H9 (cell line): Measurements from ENCODE around the gene RRP9. TPM values are rescaled to one million over a fixed set of nuclear protein-coding genes. Genes with fewer than 3 reads are reported as not detected.

ENCODE experiments used
- DNase-seq: peaks from one replicate; pipeline ENCODE4 v3.0.0-alpha.2; 2017
- H2AFZ ChIP-seq: one replicate; pipeline ENCODE4 v1.6.1; 2013; ENCODE audit warnings: mild to moderate bottlenecking, low read length, control low read depth, moderate library complexity
- H2AK5ac ChIP-seq: 2 replicates; pipeline ENCODE4 v1.6.1; 2013; ENCODE audit warnings: low read length, control low read depth, mixed read lengths; ENCODE audit not compliant: insufficient read length
- H2BK120ac ChIP-seq: one replicate; pipeline ENCODE4 v1.6.1; 2013; ENCODE audit warnings: low read depth, mild to moderate bottlenecking, low read length, control low read depth, inconsistent platforms; ENCODE audit not compliant: poor library complexity, severe bottlenecking
- H2BK12ac ChIP-seq: 2 replicates; pipeline ENCODE4 v1.6.1; 2013; ENCODE audit warnings: low read length, control low read depth, mixed read lengths, low read depth; ENCODE audit not compliant: insufficient read length
- H2BK15ac ChIP-seq: 2 replicates; pipeline ENCODE4 v1.6.1; 2013; ENCODE audit warnings: low read depth, low read length, control low read depth
- H2BK20ac ChIP-seq: one replicate; pipeline ENCODE4 v1.6.1; 2013; ENCODE audit warnings: low read depth, mild to moderate bottlenecking, low read length, control low read depth, inconsistent platforms; ENCODE audit not compliant: poor library complexity, severe bottlenecking
- H2BK5ac ChIP-seq: 2 replicates; pipeline ENCODE4 v1.6.1; 2013; ENCODE audit warnings: low read length, control low read depth, mixed read lengths; ENCODE audit not compliant: insufficient read length
- H3K14ac ChIP-seq: 2 replicates; pipeline ENCODE4 v1.6.1; 2013; ENCODE audit warnings: low read length, control low read depth; ENCODE audit not compliant: insufficient read depth
- H3K18ac ChIP-seq: 2 replicates; pipeline ENCODE4 v1.6.1; 2013; ENCODE audit warnings: low read depth, mild to moderate bottlenecking, mixed read lengths, low read length, control low read depth; ENCODE audit not compliant: insufficient read length
- H3K23ac ChIP-seq: 2 replicates; pipeline ENCODE4 v1.6.1; 2013; ENCODE audit warnings: low read length, control low read depth, mixed read lengths, low read depth; ENCODE audit not compliant: insufficient read length
- H3K23me2 ChIP-seq: 2 replicates; pipeline ENCODE4 v1.6.1; 2013; ENCODE audit warnings: low read depth, mild to moderate bottlenecking, mixed read lengths, low read length, control low read depth; ENCODE audit not compliant: insufficient read length, poor library complexity, severe bottlenecking
- H3K27ac ChIP-seq: 2 replicates; pipeline ENCODE4 v1.5.1; 2013; ENCODE audit warnings: low read length, control low read depth, mixed read lengths, low read depth; ENCODE audit not compliant: insufficient read length
- H3K27me3 ChIP-seq: 2 replicates; pipeline ENCODE4 v1.6.1; 2013; ENCODE audit warnings: low read length, control low read depth, inconsistent platforms; ENCODE audit not compliant: insufficient read depth
- H3K4ac ChIP-seq: 2 replicates; pipeline ENCODE4 v1.6.1; 2013; ENCODE audit warnings: low read depth, mild to moderate bottlenecking, control low read depth, inconsistent platforms, low read length, moderate library complexity
- H3K4me1 ChIP-seq: 2 replicates; pipeline ENCODE4 v1.6.1; 2013; ENCODE audit warnings: low read length, control low read depth, inconsistent platforms; ENCODE audit not compliant: insufficient read depth
- H3K4me2 ChIP-seq: 2 replicates; pipeline ENCODE4 v1.6.1; 2013; ENCODE audit warnings: low read length, control low read depth, mixed read lengths; ENCODE audit not compliant: insufficient read length, insufficient read depth
- H3K56ac ChIP-seq: 2 replicates; pipeline ENCODE4 v1.6.1; 2013; ENCODE audit warnings: low read depth, mild to moderate bottlenecking, mixed read lengths, low read length, control low read depth; ENCODE audit not compliant: insufficient read length
- H3K79me1 ChIP-seq: 2 replicates; pipeline ENCODE4 v1.6.1; 2013; ENCODE audit warnings: low read depth, mild to moderate bottlenecking, moderate library complexity, low read length, control low read depth, inconsistent platforms; ENCODE audit not compliant: insufficient read depth, poor library complexity, severe bottlenecking
- H3K79me2 ChIP-seq: 2 replicates; pipeline ENCODE4 v1.6.1; 2013; ENCODE audit warnings: low read length, control low read depth, inconsistent platforms; ENCODE audit not compliant: insufficient read depth
- H3K9ac ChIP-seq: 2 replicates; pipeline ENCODE4 v1.6.1; 2013; ENCODE audit warnings: low read length, control low read depth, mixed read lengths; ENCODE audit not compliant: insufficient read length; ENCODE audit errors: extremely low read depth
- H3K9me3 ChIP-seq: one replicate; pipeline ENCODE4 v1.6.1; 2013; ENCODE audit warnings: low read depth, low read length, inconsistent platforms; ENCODE audit not compliant: control insufficient read depth
- H3T11ph ChIP-seq: one replicate; pipeline ENCODE4 v1.6.1; 2013; ENCODE audit warnings: mild to moderate bottlenecking, low read length, control low read depth, inconsistent platforms
- H4K20me1 ChIP-seq: one replicate; pipeline ENCODE4 v1.6.1; 2013; ENCODE audit not compliant: control insufficient read depth, insufficient read length, insufficient read depth
- H4K5ac ChIP-seq: 2 replicates; pipeline ENCODE4 v1.6.1; 2013; ENCODE audit warnings: low read depth, mild to moderate bottlenecking, mixed read lengths, low read length, control low read depth; ENCODE audit not compliant: insufficient read length
- H4K8ac ChIP-seq: replicated peaks from 2 replicates; pipeline ENCODE4 v1.6.1; 2013; ENCODE audit warnings: low read length, control low read depth, mixed read lengths, low read depth; ENCODE audit not compliant: insufficient read length
- H4K91ac ChIP-seq: 2 replicates; pipeline ENCODE4 v1.6.1; 2013; ENCODE audit warnings: low read depth, mild to moderate bottlenecking, moderate library complexity, mixed read lengths, low read length, control low read depth; ENCODE audit not compliant: insufficient read length
- H3K27ac Mint-ChIP-seq, 3 experiments: 2 replicates in 2 of 3; 3 replicates in 1 of 3; pipeline ENCODE4 v1.8.0; 2020 to 2021; ENCODE audit warnings: mixed read lengths in 3 of 3, mild to moderate bottlenecking in 1 of 3, moderate library complexity in 1 of 3
- H3K27me3 Mint-ChIP-seq: 2 replicates; pipeline ENCODE4 v1.8.0; 2021; ENCODE audit warnings: low read depth, mild to moderate bottlenecking, moderate library complexity, mixed read lengths
- H3K36me3 Mint-ChIP-seq, 3 experiments: 2 replicates in 2 of 3; 3 replicates in 1 of 3; pipeline ENCODE4 v1.8.0; 2020 to 2021; ENCODE audit warnings: low read depth in 3 of 3, mixed read lengths in 3 of 3; ENCODE audit not compliant: insufficient read depth in 1 of 3
- H3K4me1 Mint-ChIP-seq, 2 experiments: 2 replicates each; pipeline ENCODE4 v1.8.0; 2020; ENCODE audit warnings: mixed read lengths in 2 of 2
- H3K4me3 Mint-ChIP-seq, 2 experiments: 2 replicates in 1 of 2; 3 replicates in 1 of 2; pipeline ENCODE4 v1.8.0; 2020 to 2021; ENCODE audit warnings: mild to moderate bottlenecking in 2 of 2, mixed read lengths in 2 of 2, moderate library complexity in 1 of 2
- H3K9me3 Mint-ChIP-seq, 2 experiments: 2 replicates in 1 of 2; 3 replicates in 1 of 2; pipeline ENCODE4 v1.8.0; 2020; ENCODE audit warnings: mild to moderate bottlenecking in 2 of 2, mixed read lengths in 2 of 2, moderate library complexity in 1 of 2
- CTCF ChIP-seq: fragments of 200-600 bp; sonication (generic); conservative IDR thresholded peaks from 3 replicates; pipeline ENCODE4 v1.8.0; 2021; ENCODE audit warnings: antibody characterized with exemption, mild to moderate bottlenecking
- WGBS: extraction: QIAGEN DNeasy Blood & Tissue Kit; methylation state at CpG from one replicate; pipeline ENCODE4 v1.1.7; 2013; ENCODE audit warnings: missing lambda C conversion rate, low lambda C conversion rate, mixed read lengths; ENCODE audit not compliant: insufficient read length; ENCODE audit errors: extremely low coverage; 5-methylcytosine and 5-hydroxymethylcytosine counted together
- total RNA-seq: library from RNA; stranded (reverse); gene quantifications from 2 replicates; pipeline ENCODE4 v1.2.1, GENCODE V29; 2021

RRP9 gene
- total RNA-seq, 1 experiment from 2014 or later, result 64.0 TPM

DNA sequence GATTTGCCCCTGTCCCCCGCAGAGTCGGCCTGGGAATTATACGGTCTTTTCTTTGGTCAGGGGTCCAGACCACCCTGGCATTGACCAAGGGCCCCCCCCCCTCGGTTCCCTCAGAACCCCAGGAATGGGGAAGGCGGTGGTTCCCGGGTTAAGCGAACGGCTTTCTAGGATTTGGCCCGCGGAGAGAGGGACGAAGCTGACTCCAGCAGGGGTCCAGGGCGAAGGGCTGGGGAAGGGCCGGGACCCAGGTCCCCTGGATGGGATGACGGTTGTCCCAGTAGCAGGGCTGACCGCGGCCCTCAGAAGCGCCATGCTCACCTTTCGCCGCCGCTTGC is 274 bp downstream of the RRP9 start:
- no peak for DNase-seq
- TF ChIP-seq CTCF, result no peak
- Histone ChIP-seq H4K5ac (no peak overlapping the region), H4K91ac (no peak overlapping the region), H3K23ac (no peak overlapping the region), H4K8ac (no peak overlapping the region), H4K20me1 (no peaks in the 10 kb centered on the region), H3K14ac (no peak overlapping the region), H2BK120ac (no peak overlapping the region), H3K9ac (peak overlapping the region; percentile 65), H3K4ac (no peak overlapping the region), H3K27me3 (no peaks in the 10 kb centered on the region), H3K18ac (no peak overlapping the region), H3K56ac (no peak overlapping the region), H2BK15ac (no peak overlapping the region), H3K79me2 (peaks cover 10% of the 10 kb centered on the region), H2BK12ac (no peak overlapping the region), H3K9me3 (no peaks in the 10 kb centered on the region), H3K4me1 (0 out of 2 replicates have a peak, but pooled peaks cover 2% of the 10 kb centered on the region), H3K4me2 (peak overlapping the region; percentile 87), H2AFZ (no peak overlapping the region), H2BK5ac (no peak overlapping the region), H3K27ac (no peak overlapping the region), H3K23me2 (peaks cover 16% of the 10 kb centered on the region), H3T11ph (no peak overlapping the region), H3K79me1 (peaks cover 14% of the 10 kb centered on the region), H2BK20ac (no peak overlapping the region), H2AK5ac (no peak overlapping the region)
- H3K4me1 Mint-ChIP-seq, result peaks cover 17 to 18% of the 10 kb centered on the region in 2 experiments
- peaks cover 38% of the 10 kb centered on the region for H3K27me3 Mint-ChIP-seq
- peak overlapping the region in 2 of 3 experiments; percentile 17 to 19; a peak in 1 of 7 replicates for H3K27ac Mint-ChIP-seq
- WGBS, result no CpG with 5 or more reads among the region's 20 CpGs
- peaks cover 27 to 41% (median 38%) of the 10 kb centered on the region in 3 experiments; a peak in 6 of 7 replicates for H3K36me3 Mint-ChIP-seq
- H3K4me3 Mint-ChIP-seq, result peak overlapping the region; percentile 87 to 93
- H3K9me3 Mint-ChIP-seq, result no peaks in the 10 kb centered on the region; a peak in 1 of 5 replicates
